HL-60 (cell line): Measurements from ENCODE around the gene MMP12.

Experiments
- CTCF ChIP-seq: IDR thresholded peaks from one replicate; pipeline ENCODE4 v1.5.1; 2011; ENCODE audit warnings: low read length, control low read depth, inconsistent platforms; ENCODE audit not compliant: insufficient read depth
- POLR2AphosphoS5 ChIP-seq: IDR thresholded peaks from 2 replicates; pipeline ENCODE4 v1.6.1; 2012; ENCODE audit warnings: low read depth
- REST ChIP-seq: IDR thresholded peaks from 2 replicates; pipeline ENCODE4 v1.6.1; 2012; ENCODE audit warnings: low read depth; ENCODE audit not compliant: insufficient replicate concordance

GRCh38 chr11:102915044-102915375 is 40.2 kb upstream of the MMP12 start:
- TF ChIP-seq CTCF (no peak), REST (no peak), POLR2AphosphoS5 (no peak)
